Measurements from ENCODE around the gene SIPA1L2.

The SIPA1L2 gene

GRCh38 chr1:232630894-232631195 lies 912 bp upstream of the SIPA1L2 start:
- no peak for DNase-seq (ENCODE audit: low read depth)
- no peak for TF ChIP-seq CTCF (IDR thresholded peaks at IDR 0.05; ENCODE audit: low read length, missing control alignments)
- peak overlapping the region; percentile 61 for H3K4me3 ChIP-seq (replicated peaks; ENCODE audit: low read depth, low read length)

DNA sequence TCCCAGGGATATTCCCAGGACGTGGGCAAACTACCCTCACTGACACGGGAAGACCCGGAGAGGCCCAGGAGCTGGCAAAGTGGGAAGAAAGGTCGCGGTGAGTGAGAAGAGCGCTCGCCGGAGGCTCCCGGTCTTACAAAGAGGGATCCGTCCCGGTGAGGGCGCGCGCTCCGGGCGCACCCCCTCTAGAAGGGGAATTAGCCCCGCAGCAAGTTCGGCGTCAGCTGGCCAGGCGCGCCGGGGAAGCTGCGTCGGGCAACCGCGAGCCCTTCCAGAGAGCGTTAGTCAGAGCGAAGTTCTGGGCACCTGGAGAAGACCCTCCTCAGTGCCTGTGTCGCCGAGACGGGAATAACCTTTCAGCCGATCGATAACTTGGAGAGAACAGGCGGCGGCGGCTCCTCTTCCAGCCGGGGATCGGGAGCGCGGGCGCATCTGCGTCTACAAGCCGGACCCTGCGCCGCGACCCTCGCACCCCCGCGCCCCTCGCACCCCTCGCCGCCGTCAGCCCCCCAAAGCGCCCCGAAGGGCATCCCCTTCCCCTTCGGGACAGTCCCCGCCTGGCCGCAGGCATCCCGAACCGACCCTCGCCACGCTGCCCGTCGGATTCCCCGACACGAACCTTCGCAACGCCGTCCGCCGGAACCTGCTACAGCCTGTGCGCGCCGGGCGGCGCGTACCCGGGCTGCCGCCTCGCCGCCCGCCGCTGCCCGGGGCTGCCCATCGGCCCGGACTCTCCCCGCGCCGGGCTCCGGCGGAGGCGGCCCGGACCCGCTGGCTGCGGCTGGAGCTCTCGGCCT lies 485 bp downstream of the SIPA1L2 start:
- peak overlapping the region; percentile 62 for H3K4me3 ChIP-seq (replicated peaks; ENCODE audit: low read depth, low read length)
- peak; percentile 9 for DNase-seq (ENCODE audit: low read depth)
- no peak for TF ChIP-seq CTCF (IDR thresholded peaks at IDR 0.05; ENCODE audit: low read length, missing control alignments)

- peak; percentile 48 for TF ChIP-seq CTCF (IDR thresholded peaks at IDR 0.05; ENCODE audit: low read length, missing control alignments)
These were observed 1.3 kb downstream of the SIPA1L2 start for GRCh38 chr1:232628335-232629249.

GRCh38 chr1:232627645-232628334 lies 2.1 kb downstream of the SIPA1L2 start:
- peak; percentile 25 for DNase-seq (ENCODE audit: low read depth)
- peak; percentile 30 for TF ChIP-seq CTCF (IDR thresholded peaks at IDR 0.05; ENCODE audit: low read length, missing control alignments)
- H3K4me3 ChIP-seq (replicated peaks; ENCODE audit: low read depth, low read length): peak overlapping the region; percentile 62

More at GRCh38 chr1:232628335-232629249, 1.3 kb downstream of the SIPA1L2 start:
- DNase-seq (ENCODE audit: low read depth): peak; percentile 63
- peak overlapping the region; percentile 62 for H3K4me3 ChIP-seq (replicated peaks; ENCODE audit: low read depth, low read length)

DNA sequence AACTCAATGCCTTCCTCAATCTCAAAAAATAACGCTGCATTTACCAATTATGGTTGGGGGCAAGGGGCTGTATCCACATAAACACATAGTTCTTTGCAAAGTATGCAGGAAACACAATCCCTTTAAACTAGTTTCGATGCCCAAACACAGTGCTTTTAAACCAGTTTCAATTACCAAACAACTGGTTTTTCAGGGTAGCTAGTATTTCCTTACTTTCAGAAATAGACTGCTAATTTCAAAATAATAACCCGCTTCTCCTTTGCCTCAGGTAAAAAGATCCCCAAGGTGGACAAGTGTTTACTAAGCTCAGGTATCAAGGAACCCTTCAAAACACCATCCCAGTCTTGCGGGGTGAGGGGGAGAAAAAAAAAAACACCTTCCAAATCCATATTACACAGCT lies 2.8 kb downstream of the SIPA1L2 start:
- no peak for DNase-seq (ENCODE audit: low read depth)
- no peak for TF ChIP-seq CTCF (IDR thresholded peaks at IDR 0.05; ENCODE audit: low read length, missing control alignments)
- H3K4me3 ChIP-seq (replicated peaks; ENCODE audit: low read depth, low read length): no peak overlapping the region

DNA sequence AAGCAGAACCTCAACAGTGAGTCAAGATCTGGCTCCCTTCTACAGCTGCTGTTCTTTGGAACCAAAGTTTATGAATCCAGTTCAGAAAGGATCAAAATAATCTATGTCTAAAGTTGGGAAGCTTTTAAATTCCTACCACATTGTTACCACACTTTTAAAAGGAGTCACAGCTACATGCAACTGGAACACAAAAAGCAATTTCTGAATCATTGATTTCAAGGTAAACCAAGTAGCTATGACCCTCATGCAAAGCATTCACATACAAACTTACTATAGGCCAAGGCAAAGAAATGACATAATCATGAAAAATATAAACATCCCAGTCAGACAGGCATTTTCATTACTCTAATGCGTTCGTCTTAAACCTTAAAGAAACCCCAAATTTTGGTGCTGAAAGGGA lies 3.5 kb downstream of the SIPA1L2 start:
- DNase-seq (ENCODE audit: low read depth): no peak
- TF ChIP-seq CTCF (IDR thresholded peaks at IDR 0.05; ENCODE audit: low read length, missing control alignments): no peak
- no peak overlapping the region for H3K4me3 ChIP-seq (replicated peaks; ENCODE audit: low read depth, low read length)
